ENCODE data around the gene SCYGR5. TPM values are rescaled to one million over a fixed set of nuclear protein-coding genes. Genes with fewer than 3 reads are reported as not detected.
"Not testable (repeated sequence)": the region's sequence is repeated elsewhere in the genome, so short reads cannot be mapped to it uniquely, and the experiment has no call there.

SCYGR5 gene
- total RNA-seq: not detected

GRCh38 chr2:227666631-227667170, at the start of gene SCYGR5:
SCYGR5 (plus strand) TSS chr2:227666804; CDS start chr2:227666804, 0 bp downstream.
- H3K9me3 ChIP-seq; ATAC-seq (ENCODE audit: insufficient number of reproducible peaks, low FRiP score, low read depth); H3K4me1 ChIP-seq (ENCODE audit: control insufficient read depth in 1 of 2, low read depth in 2 of 2); H3K27me3 ChIP-seq (replicated peaks; ENCODE audit: insufficient read depth); H3K27ac ChIP-seq; DNase-seq (ENCODE audit: low spot score); H3K36me3 ChIP-seq; H3K4me3 ChIP-seq: not testable (repeated sequence)

GRCh38 chr2:227617316-227618230, 49.0 kb upstream of the SCYGR5 start, which contains the start of gene SCYGR4:
SCYGR4 (plus strand) TSS chr2:227617498; CDS start chr2:227617498, 0 bp downstream.
- no peaks in the 10 kb centered on the region for H3K36me3 ChIP-seq

GRCh38 chr2:227623226-227623625, 43.4 kb upstream of the SCYGR5 start:
- no peak for ATAC-seq (ENCODE audit: insufficient number of reproducible peaks, low FRiP score, low read depth)

More at GRCh38 chr2:227617316-227618230, 49.0 kb upstream of the SCYGR5 start, which contains the start of gene SCYGR4:
- H3K27ac ChIP-seq: no peak within 1 kb of the TSS
- no peaks in the 10 kb centered on the region for H3K9me3 ChIP-seq
- H3K4me3 ChIP-seq: no peak within 1 kb of the TSS
- ATAC-seq (ENCODE audit: insufficient number of reproducible peaks, low FRiP score, low read depth): no peak
- no peak for DNase-seq (ENCODE audit: low spot score)
- no peaks in the 10 kb centered on the region for H3K27me3 ChIP-seq (replicated peaks; ENCODE audit: insufficient read depth)
- no peaks in the 10 kb centered on the region for H3K4me1 ChIP-seq (ENCODE audit: control insufficient read depth in 1 of 2, low read depth in 2 of 2)
- TF ChIP-seq CTCF (IDR thresholded peaks at IDR 0.05): no peak

GRCh38 chr2:227625420-227625819, 41.2 kb upstream of the SCYGR5 start:
- Histone ChIP-seq H3K4me3 (no peak overlapping the region), H3K9me3 (no peaks in the 10 kb centered on the region), H3K4me1 (ENCODE audit: control insufficient read depth in 1 of 2, low read depth in 2 of 2) (no peaks in the 10 kb centered on the region), H3K36me3 (no peaks in the 10 kb centered on the region), H3K27ac (no peak overlapping the region), H3K27me3 (replicated peaks; ENCODE audit: insufficient read depth) (no peaks in the 10 kb centered on the region)
- ATAC-seq (ENCODE audit: insufficient number of reproducible peaks, low FRiP score, low read depth) (no peak), DNase-seq (ENCODE audit: low spot score) (no peak)
- TF ChIP-seq CTCF (IDR thresholded peaks at IDR 0.05): no peak

More at GRCh38 chr2:227623226-227623625, 43.4 kb upstream of the SCYGR5 start:
- Histone ChIP-seq H3K4me1 (ENCODE audit: control insufficient read depth in 1 of 2, low read depth in 2 of 2) (no peaks in the 10 kb centered on the region), H3K27ac (no peak overlapping the region), H3K4me3 (no peak overlapping the region), H3K36me3 (no peaks in the 10 kb centered on the region), H3K9me3 (no peaks in the 10 kb centered on the region), H3K27me3 (replicated peaks; ENCODE audit: insufficient read depth) (no peaks in the 10 kb centered on the region)
- TF ChIP-seq CTCF (IDR thresholded peaks at IDR 0.05): no peak
- no peak for DNase-seq (ENCODE audit: low spot score)

GRCh38 chr2:227626580-227627151, 39.9 kb upstream of the SCYGR5 start:
- Histone ChIP-seq H3K9me3 (no peaks in the 10 kb centered on the region), H3K27me3 (replicated peaks; ENCODE audit: insufficient read depth) (no peaks in the 10 kb centered on the region), H3K36me3 (no peaks in the 10 kb centered on the region), H3K27ac (no peak overlapping the region), H3K4me1 (ENCODE audit: control insufficient read depth in 1 of 2, low read depth in 2 of 2) (no peaks in the 10 kb centered on the region), H3K4me3 (no peak overlapping the region)
- no peak for TF ChIP-seq CTCF (IDR thresholded peaks at IDR 0.05)
- no peak for DNase-seq (ENCODE audit: low spot score)
- no peak for ATAC-seq (ENCODE audit: insufficient number of reproducible peaks, low FRiP score, low read depth)

Data from thoracic aorta (tissue), 2 donors.